GM03348 (cell line): Measurements from ENCODE around the gene KCNH2.
"Not testable (repeated sequence)": the region's sequence is repeated elsewhere in the genome, so short reads cannot be mapped to it uniquely, and the experiment has no call there.

Source experiments
- DNase-seq: peaks from one replicate; pipeline ENCODE4 v3.0.0; 2012; ENCODE audit warnings: low spot score

Gene KCNH2

DNA sequence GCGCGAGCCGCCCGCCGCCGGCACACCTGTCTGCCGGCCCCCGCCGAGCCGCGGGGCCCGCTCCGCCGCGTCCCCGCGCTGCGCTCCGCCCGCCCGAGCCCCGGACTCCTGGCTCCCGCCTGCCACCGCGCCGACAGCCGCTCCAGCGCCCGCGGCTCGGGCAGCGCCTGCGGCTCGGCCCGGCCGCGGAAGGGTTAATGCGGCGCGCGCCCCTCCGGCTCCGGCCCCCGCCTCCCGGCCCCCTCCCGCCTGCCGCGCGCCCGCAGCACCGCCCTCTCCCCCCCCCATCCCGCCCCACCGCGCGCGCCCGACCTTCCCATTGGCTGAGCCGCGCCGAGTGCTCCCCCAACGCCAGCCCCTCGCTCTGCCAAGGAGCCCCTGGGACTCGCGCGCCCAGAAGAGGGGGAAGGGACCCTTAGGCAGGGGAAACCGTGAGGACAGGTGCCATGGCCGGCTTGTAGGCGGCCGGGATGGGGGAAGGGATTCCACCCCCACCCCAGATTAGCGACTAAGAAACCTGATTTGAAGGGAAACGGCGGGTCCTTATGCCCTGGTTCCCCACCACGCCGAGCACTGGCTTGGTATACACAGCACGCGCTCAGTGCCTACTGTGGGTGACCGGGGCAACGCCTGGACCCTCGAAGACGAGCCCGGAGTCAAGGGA, at the start of gene KCNH2:
TSS of gene KCNH2 (minus strand) at position 196 of the 664 bp plus-strand sequence. CDS start 408 bp downstream, outside the sequence.
- DNase-seq: peak; percentile 55

DNA sequence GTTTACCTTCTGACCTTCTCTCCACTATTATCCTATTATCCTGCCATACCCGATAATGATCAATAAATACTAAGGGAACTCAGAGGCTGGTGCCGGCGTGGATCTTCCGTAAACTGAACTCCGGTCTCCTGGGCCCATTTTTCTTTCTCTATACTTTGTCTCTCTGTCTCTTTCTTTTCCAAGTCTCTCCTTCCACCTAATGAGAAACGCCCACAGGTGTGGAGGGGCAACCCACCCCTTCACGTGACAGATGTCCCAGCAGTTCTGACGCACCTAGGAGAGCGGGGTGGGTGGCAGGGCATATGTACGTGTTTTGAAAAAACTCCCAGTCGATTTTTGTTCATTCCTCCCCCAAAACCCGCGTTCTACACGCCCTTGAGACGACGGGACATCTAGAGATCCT, 49.6 kb upstream of the KCNH2 start:
- DNase-seq: not testable (repeated sequence)

GRCh38 chr7:151026771-151027727, 48.9 kb upstream of the KCNH2 start:
- not testable (repeated sequence) for DNase-seq

GRCh38 chr7:151025924-151026671, 48.0 kb upstream of the KCNH2 start:
- no peak for DNase-seq

DNA sequence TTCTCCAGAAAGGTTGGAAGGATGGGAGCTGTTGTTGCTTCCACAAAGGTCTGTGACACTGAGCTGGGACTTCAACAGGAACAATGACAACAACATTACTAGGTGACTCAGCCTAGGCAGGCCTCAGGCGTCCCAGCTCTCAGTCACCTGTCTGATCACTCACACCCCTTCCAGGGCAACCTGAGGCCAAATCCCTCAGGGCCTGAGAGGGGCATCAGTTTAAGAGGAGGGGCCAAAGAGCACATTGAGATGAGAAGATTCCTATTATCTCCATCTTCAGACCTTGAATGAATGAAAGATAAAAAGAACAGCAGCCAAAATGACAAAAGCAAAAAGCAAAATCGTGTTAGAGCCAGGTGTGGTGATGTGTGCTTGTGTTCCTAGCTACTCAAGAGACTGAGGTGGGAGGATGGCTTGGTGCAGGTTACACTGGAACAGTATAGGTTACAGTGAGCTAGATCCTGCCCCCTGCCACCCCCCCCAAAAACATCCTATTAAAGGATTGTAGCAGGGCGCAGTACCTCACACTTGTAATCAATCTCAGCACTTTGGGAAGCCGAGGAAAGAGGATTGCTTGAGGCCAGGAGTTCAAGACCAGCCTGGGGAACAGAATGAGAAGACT, 46.4 kb upstream of the KCNH2 start, which contains the start of gene ATG9B:
TSS of gene ATG9B (minus strand) at position 60 of the 622 bp plus-strand sequence. CDS start 71 bp downstream, outside the sequence.
- no peak for DNase-seq

DNA sequence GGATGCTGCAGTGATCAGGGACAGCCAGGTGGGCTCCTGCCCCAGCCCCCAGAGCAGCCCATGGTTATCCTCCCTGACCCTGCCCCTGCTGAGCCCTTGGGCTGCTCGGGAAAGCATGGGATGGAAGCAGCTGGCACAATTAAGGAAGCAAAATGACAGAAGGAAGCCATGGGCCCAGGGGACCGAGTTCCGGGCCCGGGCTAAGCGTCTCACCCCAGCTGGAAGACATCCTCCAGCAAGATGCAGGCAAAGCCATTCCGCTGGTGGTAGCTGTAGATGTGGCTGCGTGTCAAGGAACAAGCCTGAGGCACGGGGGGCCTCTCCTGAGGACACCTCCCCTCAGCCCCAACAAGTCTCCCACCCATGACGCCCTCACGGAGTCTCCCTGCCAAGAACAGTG, 45.1 kb upstream of the KCNH2 start:
- no peak for DNase-seq

DNA sequence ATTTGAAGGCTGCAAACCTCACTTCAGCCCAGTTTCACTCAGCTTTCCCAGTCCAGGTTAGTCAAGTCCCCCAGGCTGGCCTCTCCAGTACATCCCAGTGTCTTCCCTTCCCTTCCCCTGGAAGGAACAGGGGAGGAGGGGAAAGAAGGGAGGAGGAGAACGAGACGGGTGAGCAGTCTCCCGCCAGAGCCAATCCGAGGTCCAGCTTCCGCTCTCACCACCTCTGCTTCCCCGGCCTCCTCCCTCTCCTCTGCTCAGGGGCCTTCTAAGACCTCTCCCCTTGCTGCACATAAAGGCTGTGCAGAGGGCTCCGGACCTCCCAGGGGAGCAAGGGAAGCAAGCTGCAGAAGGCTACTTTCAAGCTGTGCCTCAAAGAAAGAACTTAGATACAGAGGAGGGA, 42.1 kb upstream of the KCNH2 start:
- no peak for DNase-seq

- no peak for DNase-seq
Observed at GRCh38 chr7:151019130-151019447, 41.0 kb upstream of the KCNH2 start.

- no peak for DNase-seq
Observed at GRCh38 chr7:151018421-151019129, 40.5 kb upstream of the KCNH2 start.

- DNase-seq: peak; percentile 84
Observed at GRCh38 chr7:151017953-151018420, 39.9 kb upstream of the KCNH2 start.

GRCh38 chr7:151017370-151017952, 39.3 kb upstream of the KCNH2 start:
- no peak for DNase-seq

DNA sequence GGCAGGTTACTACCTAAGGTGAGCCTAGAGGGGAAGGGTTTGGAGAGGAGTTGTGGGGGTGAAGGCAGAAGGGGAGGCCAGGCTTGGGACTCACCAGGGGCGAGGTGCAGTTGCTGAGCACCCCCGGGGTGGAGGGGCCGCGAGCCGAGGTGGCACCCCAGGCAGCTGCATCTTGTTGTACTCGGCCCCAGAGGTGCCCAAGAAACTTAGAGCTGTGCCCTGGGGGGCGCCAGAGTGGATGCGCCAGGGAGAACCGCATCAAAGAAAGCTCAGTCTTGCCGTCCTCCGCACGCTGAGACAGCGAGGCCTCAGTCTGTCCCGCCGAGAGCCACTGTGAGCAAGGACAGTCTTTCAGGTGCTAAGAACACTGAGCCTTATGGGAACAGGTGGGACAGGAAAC, 38.8 kb upstream of the KCNH2 start:
- no peak for DNase-seq

GRCh38 chr7:151016505-151016904, 38.4 kb upstream of the KCNH2 start:
- no peak for DNase-seq

GRCh38 chr7:151015967-151016366, 37.8 kb upstream of the KCNH2 start:
- DNase-seq: no peak

DNA sequence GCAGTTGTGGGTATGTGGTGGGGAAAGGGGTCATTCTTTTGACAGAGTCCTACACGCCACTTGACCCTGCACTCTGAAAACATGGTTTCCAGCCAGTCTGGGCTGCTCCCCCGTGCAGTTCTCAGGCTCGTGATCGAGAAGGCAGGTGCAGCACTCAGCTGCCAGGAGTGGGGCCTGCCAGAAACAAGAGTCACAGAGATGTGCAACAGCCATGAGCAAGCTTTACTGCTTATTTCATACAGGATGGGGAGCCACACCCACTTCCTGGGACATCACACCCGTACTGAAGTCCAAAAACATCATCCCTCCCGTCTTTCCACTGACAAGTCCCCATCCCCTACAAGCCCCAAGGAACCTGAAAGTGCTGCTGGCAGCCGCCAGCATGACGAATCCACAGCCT, 36.8 kb upstream of the KCNH2 start:
- no peak for DNase-seq

GRCh38 chr7:151013733-151014497, 35.8 kb upstream of the KCNH2 start:
- peak; percentile 79 for DNase-seq

DNA sequence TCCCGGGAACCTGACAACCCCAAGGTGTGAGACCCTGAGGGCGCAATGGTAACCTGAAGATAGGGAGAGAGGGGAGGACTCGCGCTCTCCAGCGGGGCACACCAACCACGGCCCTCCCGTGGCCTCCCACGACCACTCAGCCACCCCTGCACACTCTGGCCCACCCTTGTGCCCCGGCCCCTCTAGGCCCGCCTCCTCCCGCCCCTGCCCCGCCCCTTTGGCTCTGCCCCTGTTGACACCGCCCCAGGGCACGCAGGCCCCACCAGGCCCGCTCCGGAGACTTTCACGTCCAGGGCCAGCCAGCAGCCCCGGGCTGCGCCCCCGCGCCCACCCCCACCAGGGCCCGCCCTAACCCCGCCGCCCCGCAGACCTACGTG, 35.2 kb upstream of the KCNH2 start:
- peak; percentile 50 for DNase-seq

GRCh38 chr7:151012911-151013347, 34.8 kb upstream of the KCNH2 start:
- peak; percentile 73 for DNase-seq

DNA sequence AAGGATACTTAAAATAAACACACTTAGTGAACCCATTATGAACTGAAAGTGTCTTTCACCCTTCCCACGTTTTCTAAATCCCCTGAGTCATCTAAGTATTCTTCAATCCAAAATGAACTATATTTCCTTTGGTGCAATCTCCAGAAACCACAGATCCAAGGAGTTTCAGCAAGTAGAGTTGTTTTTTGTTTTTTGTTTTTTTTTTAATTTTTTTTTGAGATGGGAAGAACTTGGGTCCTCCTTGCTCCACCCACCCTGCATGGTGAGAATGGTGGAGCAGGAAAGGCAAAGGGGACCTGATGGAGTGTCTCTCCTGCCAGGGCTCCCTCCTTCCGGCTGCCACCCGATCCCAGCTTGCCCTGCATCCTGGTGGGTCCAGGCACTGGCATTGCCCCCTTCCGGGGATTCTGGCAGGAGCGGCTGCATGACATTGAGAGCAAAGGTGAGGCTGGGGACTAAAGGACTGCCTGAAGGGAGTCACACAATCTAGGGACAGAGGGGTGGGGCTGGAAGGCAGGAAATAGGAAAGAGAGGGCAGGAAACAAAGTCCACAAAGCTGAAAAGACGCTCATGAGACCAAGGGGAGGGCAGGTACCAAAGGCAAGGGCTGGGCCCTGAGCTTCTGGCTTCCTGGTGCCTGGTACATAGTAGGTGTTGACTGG, 34.0 kb upstream of the KCNH2 start:
- no peak for DNase-seq
